Stimulated activated CD4-positive, alpha-beta T cell treated with anti-CD3 and anti-CD28 coated beads, Interleukin-1b, Interleukin-23, amount 100 ng/mL, for 24 hours (primary cell): ENCODE data around the gene CX3CL1.
A peak's percentile ranks its signal among the peaks of the same experiment; 100 is the strongest.
"Not testable (repeated sequence)": the region's sequence is repeated elsewhere in the genome, so short reads cannot be mapped to it uniquely, and the experiment has no call there.

Experiments used
- DNase-seq, 4 experiments: peaks; one replicate each; pipeline ENCODE4 v3.0.0-alpha.2; 2020; ENCODE audit warnings: low read depth in 4 of 4, low spot score in 1 of 4

CX3CL1 gene

DNA sequence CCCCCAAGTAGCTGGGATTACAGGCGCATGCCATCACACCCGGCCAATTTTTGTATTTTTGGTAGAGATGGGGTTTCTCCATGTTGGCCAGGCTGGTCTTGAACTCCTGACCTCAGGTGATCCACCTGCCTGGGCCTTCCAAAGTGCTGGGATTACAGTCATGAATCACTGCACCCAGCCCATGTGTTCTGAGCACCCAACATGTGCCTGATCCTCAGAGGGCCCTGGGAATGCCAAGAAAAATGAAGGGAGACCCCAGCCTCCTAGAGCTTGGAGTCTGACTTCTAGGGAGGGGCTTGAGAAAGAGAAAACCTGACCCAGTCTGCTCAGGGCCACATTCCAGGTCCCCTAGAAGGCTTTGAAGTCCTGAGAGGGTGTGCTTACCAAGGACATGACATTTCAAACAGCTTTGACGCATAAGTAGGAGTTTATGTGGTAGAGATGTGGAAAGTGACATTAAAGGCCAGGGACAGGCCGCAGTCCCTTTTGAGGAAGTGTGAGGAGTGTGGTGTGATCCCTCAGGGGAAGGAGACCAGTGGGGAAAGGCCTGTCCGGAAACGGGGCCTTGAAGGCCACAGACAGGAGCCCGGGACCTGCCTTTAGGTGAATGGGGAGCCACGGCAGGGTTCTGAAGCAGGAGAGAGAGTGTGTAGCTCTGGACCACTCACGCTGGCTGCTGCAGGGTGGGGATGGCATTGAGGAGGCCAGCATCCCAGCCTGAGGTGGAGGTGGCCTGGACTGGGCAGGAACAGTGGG, 14.8 kb upstream of the CX3CL1 start:
- DNase-seq: no peak

DNA sequence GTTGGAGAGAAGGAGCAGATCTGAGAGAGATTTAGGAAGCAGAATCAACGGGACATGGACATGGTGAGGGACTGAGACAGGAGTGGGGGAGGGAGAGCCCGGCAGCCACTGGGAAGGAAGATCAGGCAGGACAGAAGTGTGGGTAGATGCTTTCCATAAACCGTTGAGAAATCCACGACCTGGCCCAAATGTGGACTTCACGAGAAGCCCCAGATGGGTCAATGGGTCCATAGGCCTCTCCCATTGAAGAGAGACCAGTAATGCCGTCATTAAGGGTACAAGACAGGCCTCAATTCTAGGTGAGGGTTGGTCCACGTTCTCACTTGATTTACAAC, 14.2 kb upstream of the CX3CL1 start:
- no peak for DNase-seq

DNA sequence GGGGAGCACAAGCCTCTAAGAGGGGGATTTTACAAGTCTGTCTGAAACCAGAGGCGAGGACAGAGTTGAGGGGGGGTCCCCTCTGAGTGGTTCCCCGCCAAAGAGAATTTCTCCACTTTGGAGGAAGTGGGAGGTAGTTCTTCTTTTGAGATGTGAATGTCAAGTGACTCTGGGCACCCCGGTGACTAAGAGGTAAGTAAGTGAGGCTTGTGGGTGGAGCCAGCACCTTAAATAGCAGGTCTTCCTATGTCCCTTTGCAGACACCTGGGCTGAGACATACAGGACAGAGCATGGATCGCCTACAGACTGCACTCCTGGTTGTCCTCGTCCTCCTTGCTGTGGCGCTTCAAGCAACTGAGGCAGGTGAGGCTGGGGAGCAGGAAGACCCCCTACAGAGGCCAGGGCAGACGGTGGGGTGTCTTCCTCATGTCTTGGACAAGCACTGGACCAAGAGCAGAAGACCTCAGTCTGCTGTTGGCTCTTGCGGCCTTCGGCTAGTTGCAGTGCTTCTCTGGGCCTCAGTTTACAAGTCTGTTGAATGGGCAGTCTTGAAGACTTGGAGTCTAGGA, 13.7 kb upstream of the CX3CL1 start, which contains the start of gene CCL22:
Gene CCL22, plus strand, starts transcription at position 257 of the 569 bp plus-strand sequence. Its CDS starts 34 bp downstream, at position 291.
- no peak for DNase-seq

DNA sequence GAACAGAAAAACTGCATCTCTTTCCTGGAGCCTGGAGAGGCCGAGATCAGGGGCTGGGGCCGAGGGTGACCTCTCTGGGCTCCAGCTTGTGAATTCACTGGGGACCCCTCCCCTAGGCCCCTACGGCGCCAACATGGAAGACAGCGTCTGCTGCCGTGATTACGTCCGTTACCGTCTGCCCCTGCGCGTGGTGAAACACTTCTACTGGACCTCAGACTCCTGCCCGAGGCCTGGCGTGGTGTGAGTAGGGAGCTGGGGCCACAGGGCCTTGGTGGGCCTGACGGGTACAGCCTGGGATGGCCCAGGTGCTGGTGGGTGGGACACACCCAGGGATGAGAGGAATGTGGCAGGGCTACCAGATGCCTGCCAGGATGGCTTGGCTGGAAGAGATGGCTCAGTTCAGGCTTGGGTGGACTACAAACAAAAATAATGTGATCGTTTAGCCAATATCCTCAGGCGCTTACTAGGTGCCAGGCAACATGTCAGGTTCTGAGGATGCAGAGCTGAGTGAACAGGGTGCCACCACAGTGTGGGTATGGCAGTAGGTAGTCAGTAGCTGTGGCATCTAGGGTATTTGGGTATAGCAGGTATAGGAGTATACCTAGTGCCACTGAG, 11.9 kb upstream of the CX3CL1 start:
- no peak for DNase-seq

DNA sequence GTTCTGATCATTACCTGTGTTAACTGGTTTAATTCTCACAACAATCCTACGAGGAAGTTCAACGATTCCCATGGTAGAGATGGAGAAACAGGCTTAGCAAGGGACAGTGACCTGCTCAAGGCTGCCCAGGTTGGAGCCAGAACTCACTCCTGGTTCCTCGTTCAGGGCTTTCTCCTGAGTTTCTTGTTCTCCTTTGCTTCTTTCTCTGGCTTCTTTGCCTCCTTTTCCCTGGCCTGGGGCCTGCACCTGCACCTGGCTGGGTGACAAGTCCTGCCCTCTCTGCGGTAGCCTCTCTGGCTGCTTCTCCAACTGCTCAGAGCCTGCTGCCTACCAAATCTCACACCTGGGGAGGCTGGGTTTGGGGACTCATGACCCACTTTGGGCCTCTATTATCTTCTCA, 10.9 kb upstream of the CX3CL1 start:
- DNase-seq: no peak

DNA sequence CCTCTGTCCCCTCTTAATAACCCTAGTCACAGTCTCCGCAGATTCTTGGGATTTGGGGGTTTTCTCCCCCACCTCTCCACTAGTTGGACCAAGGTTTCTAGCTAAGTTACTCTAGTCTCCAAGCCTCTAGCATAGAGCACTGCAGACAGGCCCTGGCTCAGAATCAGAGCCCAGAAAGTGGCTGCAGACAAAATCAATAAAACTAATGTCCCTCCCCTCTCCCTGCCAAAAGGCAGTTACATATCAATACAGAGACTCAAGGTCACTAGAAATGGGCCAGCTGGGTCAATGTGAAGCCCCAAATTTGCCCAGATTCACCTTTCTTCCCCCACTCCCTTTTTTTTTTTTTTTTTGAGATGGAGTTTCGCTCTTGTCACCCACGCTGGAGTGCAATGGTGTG, 8.1 kb upstream of the CX3CL1 start:
- DNase-seq: no peak

DNA sequence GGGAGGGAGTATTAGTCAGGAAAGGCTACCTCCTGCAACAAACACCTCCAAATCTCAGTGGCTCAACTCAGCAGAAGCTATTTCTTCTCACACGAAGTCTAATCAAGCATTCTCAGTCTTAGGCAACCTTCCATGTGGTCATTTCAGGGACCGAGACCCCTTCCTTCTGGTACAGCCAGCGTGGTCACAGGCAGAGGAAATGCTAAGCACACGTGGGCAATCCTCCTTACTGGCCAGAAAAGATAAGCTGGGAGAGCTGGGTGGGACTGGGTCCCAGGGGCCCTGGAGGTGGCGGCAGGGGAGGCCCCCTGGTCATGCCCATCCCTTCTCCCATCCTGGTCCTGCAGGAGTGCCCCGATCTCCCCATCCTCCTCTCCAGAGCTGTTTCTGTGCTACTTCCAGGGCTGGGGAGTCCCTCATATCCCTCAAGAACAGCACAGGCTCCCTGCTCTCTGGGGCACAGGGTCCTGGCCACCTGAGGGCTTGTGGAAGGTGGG, 5.7 kb upstream of the CX3CL1 start:
- DNase-seq: no peak

DNA sequence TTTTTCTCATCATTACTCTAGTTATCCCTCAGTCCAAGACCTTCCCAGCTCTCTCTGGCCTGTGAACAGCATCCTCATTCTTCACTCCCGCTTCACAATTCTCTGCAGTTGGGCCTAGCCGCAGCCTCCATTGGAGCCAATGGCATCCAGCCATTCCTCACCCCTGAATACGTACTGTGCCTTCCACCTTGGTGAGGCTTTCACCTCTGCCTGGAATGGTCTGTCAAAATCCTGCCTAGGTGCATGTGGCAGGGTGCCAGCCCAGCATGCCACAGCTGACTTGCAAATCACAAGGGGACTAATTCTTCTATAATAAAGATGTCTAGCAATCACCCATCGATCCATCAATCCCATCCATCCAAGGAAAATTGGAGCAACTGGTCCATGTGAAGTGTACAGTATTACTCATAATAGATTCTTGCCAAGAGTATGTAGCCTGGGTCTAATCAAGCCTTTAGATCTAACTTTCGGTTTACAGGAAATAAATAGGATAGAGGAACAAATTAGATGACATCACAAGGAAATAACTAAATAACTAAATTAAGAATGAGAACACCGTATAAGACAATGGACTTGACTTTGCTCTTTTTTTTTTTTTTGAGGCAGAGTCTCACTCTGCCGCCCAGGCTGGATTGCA, 5.1 kb upstream of the CX3CL1 start:
- no peak for DNase-seq

DNA sequence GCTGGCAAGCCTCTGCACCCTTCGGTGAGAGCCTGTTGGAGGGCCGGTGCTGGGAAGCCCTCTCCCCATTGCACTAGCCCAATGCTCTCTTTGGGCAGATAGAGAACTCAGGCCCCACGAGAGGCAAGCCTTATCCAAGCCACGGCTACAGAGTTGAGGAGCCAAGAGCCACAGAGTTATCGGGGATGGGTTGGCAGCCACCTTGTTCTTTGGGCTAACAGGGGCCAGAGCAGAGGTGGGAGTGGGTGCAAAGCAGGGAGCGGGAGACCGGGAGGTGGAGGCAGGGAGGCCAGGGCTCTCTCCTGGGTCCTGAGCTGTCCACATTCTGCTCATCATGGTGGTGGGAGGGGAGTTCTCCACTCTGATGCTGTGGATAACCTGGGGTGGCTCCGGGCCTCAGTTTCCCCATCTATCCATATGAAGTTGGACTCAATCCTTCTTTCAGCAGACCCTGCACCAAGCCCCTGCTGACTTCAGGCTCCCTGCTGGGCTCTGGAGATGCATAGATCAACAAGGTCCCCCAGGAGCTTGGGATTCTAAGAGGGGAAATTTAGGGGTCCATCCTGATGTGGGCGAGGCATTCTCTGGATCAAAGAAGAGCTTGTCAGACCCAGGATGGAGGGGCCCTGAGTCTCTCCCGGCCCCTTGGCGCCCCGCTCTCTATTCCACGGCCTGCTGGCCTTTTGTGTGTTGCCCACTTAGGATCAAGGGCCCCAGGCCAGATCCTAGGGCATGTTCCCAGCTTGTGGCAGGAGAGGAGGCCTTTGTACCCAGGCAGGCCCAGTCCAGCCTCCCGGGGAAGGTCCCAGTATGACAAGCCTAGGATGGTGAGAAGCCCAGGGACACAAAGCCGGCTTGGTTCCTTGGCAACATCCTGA, 557 bp upstream of the CX3CL1 start:
- DNase-seq: no peak

DNA sequence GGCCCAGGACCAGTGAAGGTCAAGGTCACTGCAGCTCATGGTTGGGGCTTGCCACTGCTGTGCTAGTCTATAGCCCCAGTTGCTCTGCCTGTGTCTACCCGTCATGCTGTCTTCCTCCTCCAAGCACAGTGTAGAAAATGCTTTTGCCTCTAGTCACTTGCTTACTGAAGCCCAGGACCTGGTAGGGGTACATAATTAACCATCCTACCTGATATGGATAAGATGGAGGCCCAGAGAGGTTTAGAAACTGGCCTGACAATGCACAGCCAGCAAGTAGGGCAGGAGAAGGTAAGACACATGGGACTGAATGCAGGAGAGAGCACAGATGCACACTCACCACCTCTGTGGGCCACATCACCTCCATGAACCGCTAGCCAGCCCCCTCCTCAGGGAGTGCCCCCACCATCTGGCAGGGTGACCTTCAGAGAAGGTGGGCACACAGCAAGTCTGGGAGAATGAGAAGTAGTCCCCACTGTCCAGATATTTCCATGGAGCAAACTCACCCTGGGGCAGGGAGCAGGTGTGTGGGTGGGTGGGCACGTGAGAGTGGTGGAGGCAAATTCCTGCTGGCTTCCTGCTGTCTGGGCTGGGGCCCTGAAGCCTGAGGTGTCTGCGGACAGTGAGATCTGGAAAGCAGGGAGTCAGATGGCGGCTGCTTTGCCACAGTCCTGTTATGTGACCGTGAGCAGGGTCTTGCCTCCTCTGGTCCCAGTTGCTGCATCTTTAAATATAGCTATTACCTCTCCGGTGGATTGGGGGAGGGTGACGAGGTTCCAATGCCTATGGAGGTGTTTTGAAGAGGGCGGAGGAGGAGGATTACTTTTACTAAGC, 1.0 kb downstream of the CX3CL1 start:
- DNase-seq: no peak

DNA sequence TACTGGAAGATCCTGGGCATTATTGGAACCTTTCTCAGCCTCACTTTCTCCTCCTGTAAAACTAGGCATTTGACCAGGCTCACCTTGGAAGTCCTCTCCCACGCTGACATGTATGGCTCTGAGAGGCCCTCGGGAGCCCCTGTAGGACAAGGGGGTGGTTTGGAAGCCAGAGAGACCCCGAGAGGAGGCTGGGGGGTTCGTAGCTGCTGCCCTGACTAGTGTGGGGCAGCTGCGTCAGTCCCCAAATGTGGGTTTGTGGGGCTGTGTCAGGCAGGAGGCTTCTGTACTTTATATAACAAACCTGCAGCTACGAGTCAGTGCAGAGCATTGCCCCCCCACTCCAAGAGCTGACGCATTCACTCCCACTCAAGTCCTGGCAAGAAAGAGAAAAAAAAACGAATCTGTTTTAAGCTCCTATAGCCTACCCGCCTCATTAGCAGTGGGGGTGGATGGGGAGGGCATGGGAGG, 1.8 kb downstream of the CX3CL1 start:
- DNase-seq: no peak

DNA sequence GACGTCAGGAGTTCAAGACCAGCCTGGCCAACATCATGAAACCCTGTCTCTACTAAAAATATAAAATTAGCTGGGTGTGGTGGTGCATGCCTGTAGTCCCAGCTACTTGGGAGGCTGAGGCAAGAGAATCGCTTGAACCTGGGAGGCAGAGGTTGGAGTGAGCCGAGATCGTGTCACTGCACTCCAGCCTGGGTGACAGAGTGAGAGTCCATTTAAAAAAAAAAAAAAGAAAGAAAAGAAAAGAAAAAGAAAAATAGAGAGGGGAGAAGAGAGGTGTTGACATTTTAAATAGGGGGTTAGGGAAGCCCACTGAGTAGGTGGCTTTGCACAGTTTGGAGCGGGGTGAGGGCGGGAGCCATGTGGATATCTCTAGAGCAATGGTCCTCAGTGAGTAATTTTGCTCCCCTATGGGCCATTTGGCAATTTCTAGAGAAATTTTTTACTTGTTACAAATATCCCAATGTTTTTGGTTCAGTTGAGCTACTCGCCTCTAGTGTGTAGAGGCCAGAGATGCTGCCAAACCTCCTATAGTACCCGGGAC, 2.7 kb downstream of the CX3CL1 start:
- not testable (repeated sequence) for DNase-seq

DNA sequence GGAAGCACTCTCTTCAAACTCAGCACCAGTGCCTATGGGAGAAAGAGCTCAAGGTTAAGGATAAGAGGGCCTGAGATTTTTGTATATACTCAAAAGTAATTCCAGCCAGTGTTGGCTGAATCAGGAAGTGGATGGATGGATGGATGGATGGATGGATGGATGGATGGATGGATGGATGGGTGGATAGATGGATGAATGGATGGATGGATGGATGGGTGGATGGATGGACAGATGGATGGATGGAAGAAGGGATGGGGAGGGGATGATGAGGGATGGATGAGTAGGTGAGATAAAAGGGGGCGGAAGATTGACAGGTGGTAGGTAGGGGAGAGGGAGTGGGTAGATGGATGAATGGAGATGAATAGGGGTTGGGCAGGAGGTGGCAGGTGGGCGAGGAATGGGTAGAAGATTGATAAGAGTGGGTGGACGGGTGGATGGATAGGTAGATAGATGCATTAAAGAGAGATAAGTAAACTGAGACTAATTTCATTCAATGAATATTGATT, 4.1 kb downstream of the CX3CL1 start:
- DNase-seq: no peak

DNA sequence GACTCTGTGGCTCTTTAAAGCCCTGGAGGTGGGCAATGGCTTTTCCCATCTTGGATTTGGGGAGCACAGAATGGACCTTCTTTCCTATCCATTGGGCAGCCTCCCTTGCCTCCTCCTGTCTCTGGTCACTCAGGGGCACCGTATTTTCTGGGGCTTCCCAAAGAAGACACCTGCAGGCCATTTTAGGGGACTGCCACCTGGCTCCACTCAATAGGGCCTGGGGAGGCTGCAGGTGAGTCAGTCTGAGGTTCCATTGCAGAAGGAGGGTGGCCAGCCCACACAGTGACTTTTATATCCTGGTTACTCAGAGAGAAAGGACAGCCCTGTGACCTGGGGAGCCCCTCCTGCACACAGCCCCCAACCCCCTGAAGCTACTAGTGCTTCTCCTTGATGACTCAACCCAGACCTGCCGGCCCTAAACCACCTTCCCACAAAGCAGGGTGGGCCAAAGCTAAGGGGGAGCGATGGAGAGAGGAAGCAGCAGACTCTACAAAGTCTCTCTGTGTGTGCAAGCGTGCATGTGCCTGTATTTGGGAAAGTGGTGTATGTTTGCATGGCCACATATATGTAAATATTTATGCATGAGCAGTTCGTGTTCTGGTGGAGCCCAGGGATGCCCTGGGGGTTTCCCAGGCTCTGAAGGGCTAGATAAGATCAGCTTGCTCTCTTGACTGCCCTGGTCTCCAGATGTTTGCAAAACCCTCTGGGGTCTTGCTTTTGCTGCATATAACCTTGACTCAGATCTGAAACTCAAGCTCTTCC, 5.0 kb downstream of the CX3CL1 start:
- peak in 1 of 4 experiments; percentile 27 for DNase-seq

DNA sequence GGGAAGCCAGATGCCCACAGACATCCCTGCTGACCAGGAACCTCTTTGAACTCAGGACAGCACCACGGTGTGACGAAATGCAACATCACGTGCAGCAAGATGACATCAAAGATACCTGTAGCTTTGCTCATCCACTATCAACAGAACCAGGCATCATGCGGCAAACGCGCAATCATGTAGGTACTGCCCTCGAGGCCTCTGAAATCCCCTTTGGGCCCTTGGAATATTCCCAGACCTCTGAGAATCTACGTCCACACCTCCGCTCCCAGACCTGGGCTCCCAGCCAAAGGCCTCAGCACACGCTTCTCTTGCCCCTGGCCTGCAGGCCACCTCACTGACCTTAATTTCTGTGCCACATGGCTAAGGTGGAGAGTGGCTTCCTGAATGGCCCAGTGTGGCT, 7.3 kb downstream of the CX3CL1 start:
- no peak for DNase-seq

DNA sequence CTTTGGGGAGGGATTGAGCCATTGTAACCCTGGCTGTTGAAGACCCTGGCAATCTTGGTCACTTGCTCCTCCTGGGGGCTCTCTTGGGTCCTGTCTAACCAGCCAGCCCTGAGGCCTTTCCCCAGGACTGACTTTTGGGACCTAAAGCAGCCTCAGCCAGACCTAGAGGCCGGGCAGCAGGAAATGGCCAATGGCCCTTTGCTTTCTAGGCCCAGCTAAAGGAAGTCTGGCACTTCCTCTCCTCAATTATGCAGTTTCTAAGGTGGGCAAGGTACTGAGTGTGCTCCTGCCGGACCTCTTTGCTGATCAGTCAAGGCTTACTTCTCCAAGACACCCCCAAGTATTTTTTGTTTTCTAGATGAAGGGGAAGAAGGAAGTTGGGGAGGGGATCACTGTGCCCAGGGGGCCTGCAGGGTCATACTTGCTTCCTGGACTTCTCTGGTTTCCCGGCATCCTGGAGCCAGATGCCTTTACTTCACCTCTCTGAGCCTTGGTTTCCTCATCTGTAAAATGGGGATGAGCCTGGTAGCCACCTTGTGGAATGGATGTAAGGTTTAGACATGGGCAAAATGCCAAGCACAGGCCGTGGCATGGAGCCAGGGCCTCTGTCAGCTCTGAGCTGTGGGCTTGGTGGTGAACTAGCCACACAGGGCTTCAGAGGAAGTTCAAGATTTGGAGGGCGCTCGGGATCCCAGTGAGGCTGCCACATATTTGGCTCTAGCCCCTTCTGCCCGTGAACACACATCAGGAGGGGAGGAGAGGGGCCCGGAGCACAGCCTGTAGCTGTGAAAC, 8.6 kb downstream of the CX3CL1 start:
- no peak for DNase-seq

DNA sequence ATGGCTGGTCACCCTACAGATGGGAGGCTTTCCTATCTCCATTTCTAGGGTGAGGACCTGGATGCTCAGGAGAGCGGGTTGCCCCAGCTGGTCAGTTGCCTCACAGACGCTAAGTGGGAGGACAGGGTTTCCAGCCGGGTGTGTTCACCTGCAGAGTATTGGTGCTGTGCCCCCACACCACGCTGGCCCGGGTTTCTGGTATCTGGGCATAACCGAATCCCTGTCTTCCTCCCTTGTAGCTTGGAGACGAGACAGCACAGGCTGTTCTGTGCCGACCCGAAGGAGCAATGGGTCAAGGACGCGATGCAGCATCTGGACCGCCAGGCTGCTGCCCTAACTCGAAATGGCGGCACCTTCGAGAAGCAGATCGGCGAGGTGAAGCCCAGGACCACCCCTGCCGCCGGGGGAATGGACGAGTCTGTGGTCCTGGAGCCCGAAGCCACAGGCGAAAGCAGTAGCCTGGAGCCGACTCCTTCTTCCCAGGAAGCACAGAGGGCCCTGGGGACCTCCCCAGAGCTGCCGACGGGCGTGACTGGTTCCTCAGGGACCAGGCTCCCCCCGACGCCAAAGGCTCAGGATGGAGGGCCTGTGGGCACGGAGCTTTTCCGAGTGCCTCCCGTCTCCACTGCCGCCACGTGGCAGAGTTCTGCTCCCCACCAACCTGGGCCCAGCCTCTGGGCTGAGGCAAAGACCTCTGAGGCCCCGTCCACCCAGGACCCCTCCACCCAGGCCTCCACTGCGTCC, 9.7 kb downstream of the CX3CL1 start:
- DNase-seq: no peak
